ENCODE data around the gene ACER2.
"Not testable (repeated sequence)": the region's sequence is repeated elsewhere in the genome, so short reads cannot be mapped to it uniquely, and the experiment has no call there.

ACER2 gene

DNA sequence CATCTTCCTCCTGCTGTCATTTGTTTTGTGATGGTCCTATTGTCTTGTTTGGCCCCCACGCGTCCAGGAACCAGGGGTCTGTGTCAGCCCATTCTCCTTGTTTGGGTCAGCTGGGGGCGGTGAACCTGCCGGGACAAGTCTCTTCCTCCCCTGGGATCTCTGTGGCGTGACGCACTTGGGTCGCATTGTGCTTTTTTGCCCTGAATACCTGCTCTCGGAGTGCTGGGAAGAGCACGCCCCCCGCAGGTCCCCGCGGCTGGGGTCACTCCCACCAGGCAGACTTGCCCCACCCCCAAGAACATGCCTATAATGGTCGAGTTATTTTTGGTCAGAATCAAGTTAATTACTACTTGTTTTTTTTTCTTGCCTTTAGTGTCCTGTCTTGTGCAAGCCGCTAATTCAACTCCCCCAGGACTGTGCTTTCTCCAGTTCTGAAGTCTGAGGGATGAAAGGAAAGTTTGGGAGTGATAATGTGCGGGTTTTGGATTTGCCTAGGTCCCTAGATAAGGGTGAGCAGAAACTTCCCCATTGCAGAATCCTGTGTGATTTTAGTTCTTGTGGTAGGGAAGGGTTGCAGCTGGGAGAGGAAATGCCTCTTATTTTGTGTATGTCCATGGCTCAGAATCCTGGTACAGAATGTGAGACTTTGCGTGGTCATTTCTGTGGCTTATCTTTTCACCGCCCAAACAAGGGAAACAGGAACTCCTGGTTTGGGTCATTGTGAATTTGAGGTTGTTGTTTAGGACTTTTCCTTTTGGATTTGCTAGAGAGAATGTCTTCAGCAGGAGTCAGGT lies 789 bp downstream of the ACER2 start:
- peak; percentile 40 for DNase-seq

DNA sequence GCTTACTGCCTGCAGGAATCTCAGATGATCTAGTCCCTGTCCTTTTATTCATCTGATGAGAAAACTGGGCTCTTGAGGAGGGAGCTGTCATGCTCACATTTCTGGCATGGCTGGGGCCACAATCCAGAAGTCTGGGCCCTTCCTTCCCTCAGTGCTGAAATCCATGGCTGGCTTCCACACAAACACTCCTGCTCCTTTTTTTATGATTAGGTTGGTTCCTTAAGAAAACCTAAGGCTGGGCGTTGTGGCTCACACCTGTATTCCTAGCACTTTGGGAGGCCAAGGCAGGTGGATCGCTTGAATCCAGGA lies 1.3 kb downstream of the ACER2 start:
- no peak for DNase-seq

DNA sequence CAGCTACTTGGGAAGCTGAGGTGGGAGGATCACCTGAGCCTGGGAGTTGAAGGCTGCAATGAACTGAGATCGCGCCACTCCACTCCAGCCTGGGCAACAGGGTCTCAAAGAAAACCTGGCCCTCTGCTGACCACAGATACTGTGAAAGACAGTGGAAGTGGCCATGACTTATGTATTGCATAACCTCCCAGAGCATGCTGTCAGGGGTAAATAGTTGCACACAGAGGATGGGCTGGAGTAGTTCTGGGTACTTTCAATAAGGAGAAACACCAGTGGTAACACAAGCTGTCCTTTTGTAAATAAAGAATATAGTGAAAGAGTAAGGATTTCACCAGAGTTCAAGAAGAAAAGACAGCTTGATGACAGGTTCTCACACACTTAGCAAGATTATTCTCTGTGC lies 1.8 kb downstream of the ACER2 start:
- no peak for DNase-seq

GRCh38 chr9:19411316-19411715 lies 2.5 kb downstream of the ACER2 start:
- no peak for DNase-seq

GRCh38 chr9:19413456-19413855 lies 4.6 kb downstream of the ACER2 start:
- not testable (repeated sequence) for DNase-seq

DNA sequence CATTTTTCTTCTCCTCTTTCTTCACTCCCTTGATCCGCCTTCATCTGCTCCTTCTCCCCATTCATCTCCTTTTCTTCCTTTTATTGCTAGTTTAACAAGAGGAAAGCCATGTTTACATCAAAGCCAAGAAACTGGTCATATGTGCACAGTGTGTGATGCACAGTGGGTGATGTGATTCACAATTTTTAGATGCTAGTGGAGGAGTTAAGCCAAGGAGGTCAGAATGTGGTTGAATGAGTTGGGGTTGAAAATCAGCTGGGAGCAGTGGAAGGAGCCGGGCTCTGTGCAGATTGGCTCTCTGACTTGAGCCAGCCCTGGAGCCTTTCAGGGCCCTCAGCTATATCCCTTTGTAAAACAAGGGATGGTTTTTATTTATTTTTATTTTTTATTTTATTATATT lies 7.3 kb downstream of the ACER2 start:
- DNase-seq = no peak

DNA sequence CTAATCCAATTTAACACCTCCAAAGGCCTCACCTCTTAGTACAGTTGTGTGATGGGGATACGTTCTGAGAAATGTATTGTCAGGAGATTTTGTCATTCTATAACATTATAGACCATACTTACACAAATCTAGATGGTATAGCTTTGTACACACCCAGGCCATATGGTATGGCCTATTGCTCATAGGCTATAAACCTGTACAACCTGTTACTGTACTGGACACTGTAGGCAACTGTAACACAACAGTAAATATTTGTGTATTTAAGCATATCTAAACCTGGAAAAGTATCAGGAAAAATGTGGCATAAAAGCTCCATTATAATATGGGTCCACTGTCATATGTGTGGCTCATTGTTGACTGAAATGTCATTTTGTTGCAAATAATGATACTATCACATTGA lies 12.1 kb downstream of the ACER2 start:
- no peak for DNase-seq

DNA sequence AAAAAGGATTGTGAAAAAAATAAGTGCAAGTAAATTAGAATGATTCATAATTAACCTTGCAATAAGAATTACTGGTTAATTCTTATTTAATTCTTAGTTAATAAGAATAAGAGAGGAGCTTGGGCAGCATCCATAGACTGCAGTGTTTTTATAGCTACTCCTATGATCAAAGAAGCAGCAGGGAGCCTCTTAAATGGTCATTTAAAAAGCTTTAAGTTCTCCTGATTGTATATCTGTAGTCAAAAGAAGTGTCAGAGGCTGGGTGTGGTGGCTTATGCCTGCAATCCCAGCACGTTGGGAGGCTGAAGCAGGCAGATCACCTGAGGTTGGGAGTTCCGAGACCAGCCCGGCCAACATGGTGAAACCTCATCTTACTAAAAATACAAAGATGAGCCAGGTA lies 14.4 kb downstream of the ACER2 start:
- DNase-seq = no peak

- no peak for DNase-seq
These were observed 15.5 kb downstream of the ACER2 start for GRCh38 chr9:19424176-19424779.

- no peak for DNase-seq
These were observed 20.8 kb downstream of the ACER2 start for GRCh38 chr9:19429595-19429994.

DNA sequence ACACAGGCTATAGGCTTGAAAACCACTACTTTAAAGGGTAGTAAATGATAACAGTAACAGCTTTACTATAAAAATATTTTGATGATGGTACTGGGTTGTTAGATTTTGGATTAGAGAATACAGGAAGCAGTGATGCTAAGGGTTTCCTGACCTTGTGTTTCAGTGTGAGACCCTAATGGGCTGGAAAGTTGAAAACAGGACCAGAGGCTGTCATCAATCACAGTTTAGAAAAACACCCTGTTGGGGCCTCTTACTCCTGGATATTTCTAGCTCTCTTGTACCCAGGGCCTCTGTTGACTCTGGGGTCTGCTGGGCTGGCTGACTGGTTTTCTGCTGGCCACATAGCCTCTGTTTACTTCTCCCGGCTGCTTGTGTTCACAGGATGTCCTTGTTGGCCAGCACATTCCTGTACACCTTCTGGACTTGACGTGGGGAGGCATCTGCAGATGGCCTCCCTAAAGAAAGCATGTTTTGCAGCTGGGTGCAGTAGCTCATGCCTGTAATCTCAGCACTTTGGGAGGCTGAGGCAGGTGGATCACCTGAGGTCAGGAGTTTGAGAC lies 21.5 kb downstream of the ACER2 start:
- no peak for DNase-seq

DNA sequence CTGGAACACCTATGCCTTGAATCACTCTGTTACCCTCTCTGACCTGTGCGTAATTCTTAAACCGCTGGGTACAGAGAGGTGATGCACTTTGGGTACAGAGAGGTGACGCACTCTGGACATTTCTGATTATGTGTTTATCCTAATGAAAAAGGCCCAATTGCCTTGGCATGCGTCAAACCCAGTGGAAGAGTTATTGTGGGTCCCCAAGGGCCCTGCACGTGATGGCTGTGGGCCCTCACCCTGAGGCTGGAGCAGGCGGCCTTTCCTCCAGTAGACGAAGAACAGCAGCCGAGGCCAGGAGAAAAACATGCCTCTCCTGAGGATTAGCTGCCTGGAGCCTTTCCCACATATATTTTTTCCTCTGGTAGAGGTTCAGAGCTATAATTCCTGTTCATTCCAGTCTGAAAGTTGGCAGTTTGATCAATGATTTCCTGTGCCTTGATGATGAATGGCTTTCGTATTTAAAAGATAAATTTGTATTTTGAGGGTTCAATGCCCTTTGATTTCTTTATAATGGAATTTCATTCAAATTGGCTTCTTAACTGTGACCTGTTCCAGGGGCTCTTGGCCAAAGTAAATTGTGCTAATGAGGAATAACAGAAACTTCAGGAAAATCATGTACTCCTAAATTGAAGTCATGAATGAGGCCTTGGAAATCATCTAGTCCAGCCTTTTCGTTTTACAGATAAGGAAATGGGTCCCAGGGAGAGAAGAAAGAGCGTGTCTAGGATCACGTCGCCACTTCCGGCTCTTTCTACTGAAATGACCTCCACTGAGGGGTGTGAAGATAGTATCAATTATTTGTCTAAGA lies 22.8 kb downstream of the ACER2 start:
- DNase-seq = no peak

- DNase-seq = no peak
These were observed 23.7 kb downstream of the ACER2 start for GRCh38 chr9:19432473-19432872.

DNA sequence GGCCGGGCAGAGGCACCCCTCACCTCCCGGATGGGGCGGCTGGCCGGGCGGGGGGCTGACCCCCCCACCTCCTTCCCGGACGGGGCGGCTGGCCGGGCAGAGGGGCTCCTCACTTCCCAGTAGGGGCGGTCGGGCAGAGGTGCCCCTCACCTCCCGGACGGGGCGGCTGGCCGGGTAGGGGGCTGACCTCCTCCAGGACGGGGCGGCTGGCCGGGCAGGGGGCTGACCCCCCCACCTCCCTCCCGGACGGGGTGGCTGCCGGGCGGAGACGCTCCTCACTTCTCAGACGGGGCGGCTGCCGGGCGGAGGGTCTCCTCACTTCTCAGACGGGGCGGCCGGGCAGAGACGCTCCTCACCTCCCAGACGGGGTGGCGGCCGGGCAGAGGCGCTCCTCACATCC lies 24.9 kb downstream of the ACER2 start:
- not testable (repeated sequence) for DNase-seq

GRCh38 chr9:19440376-19440775 lies 31.6 kb downstream of the ACER2 start:
- DNase-seq = no peak

DNA sequence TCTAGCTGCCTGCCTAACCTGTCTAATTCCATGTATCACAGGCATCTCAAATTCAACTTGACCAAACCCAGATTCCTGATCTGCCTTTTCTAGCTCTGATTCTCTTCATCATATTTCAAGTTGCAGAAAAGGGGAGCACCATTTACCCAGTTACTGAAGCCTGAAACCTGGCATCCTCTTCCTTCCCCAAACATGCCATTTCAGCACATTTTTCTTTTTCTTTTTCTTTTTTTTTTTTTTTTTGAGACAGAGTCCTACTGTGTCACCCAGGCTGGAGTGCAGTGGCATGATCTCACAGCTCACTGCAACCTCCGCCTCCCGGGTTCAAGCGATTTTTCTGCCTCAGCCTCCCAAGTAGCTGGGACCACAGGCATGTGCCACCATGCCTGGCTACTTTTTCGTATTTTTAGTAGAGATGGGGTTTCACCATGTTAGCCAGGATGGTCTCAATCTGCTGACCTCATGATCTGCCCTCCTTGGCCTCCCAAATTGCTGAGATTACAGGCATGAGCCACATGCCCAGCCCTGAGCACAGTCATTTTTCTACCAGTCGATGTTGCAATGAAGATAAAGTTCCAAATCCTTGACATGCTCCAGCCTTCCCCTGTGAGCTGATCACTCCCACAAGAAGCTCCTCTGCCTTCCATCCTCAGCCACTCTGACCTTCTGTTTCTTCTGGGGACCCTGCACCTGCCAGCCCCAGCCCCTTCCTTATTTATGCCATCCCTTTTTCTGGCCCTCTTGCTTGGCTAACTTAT lies 32.2 kb downstream of the ACER2 start:
- no peak for DNase-seq

- no peak for DNase-seq
These were observed 32.9 kb downstream of the ACER2 start for GRCh38 chr9:19441730-19442129.

DNA sequence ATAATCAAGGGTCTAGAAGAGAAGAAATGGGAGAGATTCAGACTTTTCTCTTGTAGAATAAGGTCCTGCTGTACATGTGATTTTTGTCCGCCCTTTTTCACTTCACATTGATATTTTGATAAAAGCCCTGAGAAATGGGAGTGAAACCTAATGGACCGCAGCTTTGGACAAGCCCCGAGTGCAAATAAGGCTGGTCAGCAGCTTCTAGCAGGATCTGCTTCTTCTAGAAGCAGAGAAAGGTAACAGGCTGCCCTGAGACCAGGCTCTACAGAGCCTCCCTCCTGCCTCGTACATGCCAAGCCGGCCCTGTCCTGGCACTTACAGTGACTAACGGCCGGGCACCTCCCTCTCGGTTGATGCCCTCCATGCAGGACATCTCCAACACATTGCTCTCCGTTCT lies 33.4 kb downstream of the ACER2 start:
- DNase-seq = no peak

GRCh38 chr9:19445452-19445851 lies 36.6 kb downstream of the ACER2 start:
- no peak for DNase-seq

DNA sequence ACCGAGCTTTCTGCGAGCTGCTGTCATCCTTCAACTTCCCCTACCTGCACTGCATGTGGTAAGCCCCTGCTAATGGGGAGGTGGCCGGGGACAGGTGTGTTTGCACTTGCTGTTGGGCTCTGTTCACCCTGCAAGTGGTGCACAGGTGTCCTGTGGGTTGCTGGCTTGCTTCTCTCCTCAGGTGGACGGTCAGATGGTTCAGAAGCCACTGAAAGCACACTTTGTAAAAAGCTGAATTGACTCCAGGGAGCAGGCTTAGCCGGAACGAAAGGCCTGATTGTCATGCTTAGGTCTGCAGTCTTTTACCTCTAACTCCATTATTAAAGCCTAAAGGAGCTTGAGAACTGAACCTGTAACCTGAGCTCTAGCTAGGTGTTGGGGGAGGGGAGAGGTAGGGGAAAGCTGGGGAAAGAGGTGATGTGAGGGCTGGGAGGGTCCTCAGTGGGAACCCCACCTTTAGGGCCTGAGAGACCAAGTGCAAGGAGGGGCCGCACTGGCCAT lies 37.6 kb downstream of the ACER2 start:
- DNase-seq = no peak

DNA sequence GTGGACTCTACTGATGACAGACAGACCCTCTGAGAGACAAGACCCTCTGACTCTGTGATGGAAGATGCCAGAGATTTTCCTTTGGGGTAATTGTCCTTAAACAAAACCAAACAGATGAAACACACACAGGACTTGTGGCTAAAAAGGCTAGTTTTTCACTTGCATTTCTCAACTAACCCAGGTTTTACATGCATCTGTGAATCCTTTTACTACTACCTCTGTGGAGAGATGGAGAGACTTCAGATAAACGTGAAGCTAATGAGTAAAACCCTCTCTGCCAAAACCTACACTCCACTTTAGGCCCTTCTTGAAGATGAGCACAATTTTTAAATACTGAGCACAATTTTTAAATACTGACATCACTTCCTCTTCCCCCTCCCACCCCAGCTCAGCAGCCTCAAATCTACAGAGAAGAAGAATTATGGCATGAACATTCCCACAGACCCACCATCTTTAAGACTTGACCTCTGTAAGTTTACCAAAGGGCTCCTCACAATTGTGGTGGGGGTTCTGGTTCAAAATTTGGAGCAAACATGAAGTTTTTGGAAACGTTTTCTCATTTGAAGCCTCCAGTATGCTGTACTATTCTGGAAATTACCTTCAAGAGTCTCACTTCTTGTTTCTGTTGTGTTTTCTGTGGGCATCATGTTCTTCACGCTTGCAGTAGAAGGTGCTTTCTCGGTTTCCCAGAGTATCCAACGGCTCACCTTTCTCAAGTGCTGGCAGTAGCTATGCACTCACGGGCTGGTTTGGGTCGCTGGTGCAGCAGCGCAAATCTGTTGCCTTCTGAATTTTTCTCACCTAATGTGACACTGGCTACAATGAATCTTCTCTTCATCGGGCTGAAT lies 42.7 kb downstream of the ACER2 start:
- no peak for DNase-seq

GRCh38 chr9:19456426-19456825 lies 47.6 kb downstream of the ACER2 start:
- DNase-seq = peak; percentile 28
